Heart left ventricle (tissue), 13 donors: Measurements from ENCODE around the gene GORAB.

Experiments used
- POLR2A ChIP-seq, 2 donors: fragments of 450-650 bp; IDR thresholded peaks; one replicate each; pipeline ENCODE4 v1.6.1; 2017; ENCODE audit warnings: antibody characterized with exemption in 2 of 2, mild to moderate bottlenecking in 2 of 2, moderate library complexity in 2 of 2
- TF ChIP-seq, protein P1 (sequence below), 12 donors: fragments of 200-600 bp; sonication (generic) in 4 of 12; IDR thresholded peaks; one replicate each; pipeline versions ENCODE4 v1.5.0 to v1.8.0; 2018 to 2022; ENCODE audit warnings: antibody characterized with exemption in 12 of 12, mild to moderate bottlenecking in 5 of 12
- donor health status: ischemic (EF 13 %, LVEDD 7.1; RV severe dilation, severe dysfunction).
- donor health status: DM: no; HTN: yes; CAD: no.
- donor health status: DM: no; HTN: no; CAD: no.
- donor health status: ischemic (EF 25% LVEDD 6.9; RV normal size, moderate dysfunction).
- donor health status: ischemic (EF 25% LVEDD 5.7; RV mildly dilated, moderate dysfunction).
- donor health status: ischemic (EF 35%, LVEDD 5.7; RV mildly dilated, moderate dysfunction).
- donor health status: nonischemic (EF 11% LVEDD 7.7; RV severe dilation, severe dysfunction).
- donor health status: DM: yes; HTN: yes; CAD: no.
- donor health status: PGD.
- donor health status: ischemic (EF 29% LVEDD 5.4; RV normal size, mild dysfunction).
- donor health status: nonischemic (EF 23%, LVEDD 6.1; RV moderate dilation, normal function).

GRCh38 chr1:170558731-170559130 is 26.8 kb downstream of the GORAB start:
- TF ChIP-seq, protein P1, sequence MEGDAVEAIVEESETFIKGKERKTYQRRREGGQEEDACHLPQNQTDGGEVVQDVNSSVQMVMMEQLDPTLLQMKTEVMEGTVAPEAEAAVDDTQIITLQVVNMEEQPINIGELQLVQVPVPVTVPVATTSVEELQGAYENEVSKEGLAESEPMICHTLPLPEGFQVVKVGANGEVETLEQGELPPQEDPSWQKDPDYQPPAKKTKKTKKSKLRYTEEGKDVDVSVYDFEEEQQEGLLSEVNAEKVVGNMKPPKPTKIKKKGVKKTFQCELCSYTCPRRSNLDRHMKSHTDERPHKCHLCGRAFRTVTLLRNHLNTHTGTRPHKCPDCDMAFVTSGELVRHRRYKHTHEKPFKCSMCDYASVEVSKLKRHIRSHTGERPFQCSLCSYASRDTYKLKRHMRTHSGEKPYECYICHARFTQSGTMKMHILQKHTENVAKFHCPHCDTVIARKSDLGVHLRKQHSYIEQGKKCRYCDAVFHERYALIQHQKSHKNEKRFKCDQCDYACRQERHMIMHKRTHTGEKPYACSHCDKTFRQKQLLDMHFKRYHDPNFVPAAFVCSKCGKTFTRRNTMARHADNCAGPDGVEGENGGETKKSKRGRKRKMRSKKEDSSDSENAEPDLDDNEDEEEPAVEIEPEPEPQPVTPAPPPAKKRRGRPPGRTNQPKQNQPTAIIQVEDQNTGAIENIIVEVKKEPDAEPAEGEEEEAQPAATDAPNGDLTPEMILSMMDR (IDR thresholded peaks at IDR 0.05), result no peak
- TF ChIP-seq POLR2A (IDR thresholded peaks at IDR 0.05), result no peak
